ENCODE measurements around the gene ARVCF. TPM values are rescaled to one million over a fixed set of nuclear protein-coding genes. Genes with fewer than 3 reads are reported as not detected.
A peak's percentile ranks its signal among the peaks of the same experiment; 100 is the strongest.

Gene ARVCF
- total and polyA plus RNA-seq, 2 donors (not counting 1 experiment from before 2014, with no cell fraction given): 2.2 to 6.7 TPM

- ChIA-PET POLR2A (no interaction called here), CTCF (interaction anchor here (0.6 to 2.5 kb wide), 4 partner anchors 18 to 887 kb away, joined by 3 to 11 read pairs (median 3); no protein-coding TSS in a partner anchor)
- H3K27me3 ChIP-seq (replicated peaks in 1 of 4; ENCODE audit: control extremely low read depth in 1 of 4, control insufficient read depth in 3 of 4, insufficient read depth in 4 of 4, low read length in 3 of 4): no peaks in the 10 kb centered on the region
- no peak for ATAC-seq (ENCODE audit: low read depth)
- DNase-seq: no peak
- peak overlapping the region; percentile 55 for H3K4me3 Mint-ChIP-seq
- peaks cover 3% of the 10 kb centered on the region for H3K9me3 Mint-ChIP-seq (ENCODE audit: insufficient read depth)
- H3K27ac Mint-ChIP-seq: peak overlapping the region; percentile 96
- no peak for TF ChIP-seq EZH2 (IDR thresholded peaks at IDR 0.05; ENCODE audit: borderline replicate concordance, insufficient read depth, low read depth, low read length, poor library complexity, severe bottlenecking)
- no peak for TF ChIP-seq CTCF (IDR thresholded peaks at IDR 0.05)
- H3K4me3 ChIP-seq (ENCODE audit: control extremely low read depth in 1 of 5, extremely low read depth in 1 of 5, insufficient read depth in 1 of 5, low read depth in 2 of 5, low read length in 4 of 5): no peak overlapping the region
- H3K9me3 ChIP-seq (ENCODE audit: control extremely low read depth in 1 of 3, control insufficient read depth in 2 of 3, insufficient read depth in 1 of 3, low read length in 2 of 3): peaks cover 0 to 43% (median 10%) of the 10 kb centered on the region in 3 donors
- H3K4me1 ChIP-seq (ENCODE audit: control insufficient read depth in 2 of 2, insufficient read depth in 2 of 2, low read length in 2 of 2): peaks cover 26 to 69% of the 10 kb centered on the region in 2 donors
- peak overlapping the region; percentile 56 to 77 for H3K27ac ChIP-seq (ENCODE audit: low read length in 2 of 2)
- H3K4me2 ChIP-seq (replicated peaks; ENCODE audit: low read depth, low read length, poor library complexity, severe bottlenecking): peak overlapping the region; percentile 46
- no peak overlapping the region for H3K9ac ChIP-seq (ENCODE audit: low read length)
- H4K20me1 ChIP-seq (ENCODE audit: control insufficient read depth, insufficient read depth, low read length, poor library complexity, severe bottlenecking): peaks cover 73% of the 10 kb centered on the region
- peaks cover 0 to 15% of the 10 kb centered on the region in 2 experiments for H3K36me3 ChIP-seq (replicated peaks in 1 of 2; ENCODE audit: control extremely low read depth in 1 of 2, control insufficient read depth in 1 of 2, extremely low read depth in 1 of 2, insufficient read depth in 2 of 2, low read length in 1 of 2)
- peaks cover 81% of the 10 kb centered on the region for H3K4me1 Mint-ChIP-seq
- peaks cover 83% of the 10 kb centered on the region for H3K79me2 ChIP-seq (ENCODE audit: control insufficient read depth, insufficient read depth, low read length)
- H2AFZ ChIP-seq (ENCODE audit: insufficient read depth, low read depth, low read length, poor library complexity, severe bottlenecking): no peak overlapping the region
- intact Hi-C loops (cut with micrococcal nuclease): loop anchor here (2.0 kb wide), 1 partner anchor 16 kb away; the partner anchor contains the start of gene ARVCF
- H3K27me3 Mint-ChIP-seq: no peaks in the 10 kb centered on the region
- WGBS (ENCODE audit: insufficient coverage): 99% methylated on average over 13 of the region's 14 CpGs
Measured at GRCh38 chr22:20033045-20033706, 16.6 kb upstream of the ARVCF start.

Measured in B cell (primary cell).